OCI-M2 (cell line): Measurements from ENCODE around the gene C1QL1.

Experiments used
- DNase-seq: peaks from one replicate; lab custom pipeline; 2025; ENCODE audit not compliant: unreplicated experiment; lab: John Stamatoyannopoulos, UW

Gene C1QL1

DNA sequence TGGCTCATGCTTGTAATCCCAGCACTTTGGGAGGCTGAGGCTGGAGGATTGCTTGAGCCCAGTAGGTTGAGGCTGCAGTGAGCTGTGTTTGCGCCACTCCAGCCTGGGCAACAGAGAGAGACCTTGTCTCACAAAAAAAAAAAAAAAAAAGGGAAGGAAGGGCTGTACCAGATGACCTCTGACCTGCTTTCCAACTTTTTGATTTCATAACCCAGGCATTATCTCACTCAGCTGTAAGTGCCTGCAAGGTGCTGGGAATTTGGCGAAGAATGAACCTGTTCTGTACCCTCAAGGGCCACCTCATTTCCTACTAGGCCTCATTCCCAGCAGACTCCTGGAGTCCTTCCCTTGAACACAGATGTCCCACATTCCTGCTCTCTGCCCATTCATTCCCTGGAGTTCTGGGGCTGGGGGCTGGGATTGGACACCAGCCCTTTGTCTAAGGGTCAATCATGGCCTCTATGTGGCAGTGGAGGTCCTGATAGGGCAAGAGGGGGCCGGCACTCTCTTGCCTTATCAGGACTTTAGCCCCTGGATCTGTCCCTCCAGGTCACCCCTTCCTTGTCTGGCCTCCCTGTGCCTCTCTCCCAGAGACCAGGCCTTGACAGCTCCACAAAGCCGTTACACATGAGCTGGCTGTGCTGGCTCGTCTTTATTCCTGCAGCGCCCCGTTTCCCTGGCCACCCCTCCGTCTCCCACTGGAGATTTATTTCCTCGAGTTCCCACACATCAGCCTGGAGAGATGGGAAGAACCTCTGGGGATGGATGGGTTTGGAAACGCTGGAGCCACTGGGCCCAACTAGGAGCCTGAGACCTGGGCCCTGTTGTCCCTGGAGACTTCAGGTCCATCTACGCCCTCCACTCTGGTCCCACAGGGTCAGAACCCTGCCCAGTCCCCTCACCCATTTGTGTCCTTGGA lies 52.0 kb downstream of the C1QL1 start:
- DNase-seq, result no peak

DNA sequence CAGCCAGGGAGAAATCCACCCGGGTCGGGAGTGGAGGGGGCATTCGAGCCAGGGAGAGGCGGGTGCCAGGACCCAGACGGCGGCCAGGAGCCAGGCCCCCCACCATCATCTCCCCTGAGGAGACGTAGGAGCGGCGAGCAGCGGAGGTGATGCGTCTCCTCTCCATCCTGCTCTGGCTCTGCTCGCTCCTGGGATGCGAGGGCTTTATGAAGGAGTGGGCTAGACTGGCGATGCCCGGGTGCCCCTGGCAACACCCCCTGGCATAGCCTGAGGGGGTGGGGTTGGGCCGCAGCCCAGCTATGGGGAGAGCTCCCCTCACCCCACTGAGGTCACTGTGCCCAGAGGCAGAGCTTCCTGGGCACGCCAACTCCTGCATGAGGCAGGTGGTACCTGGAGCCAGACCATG lies 52.8 kb downstream of the C1QL1 start, which contains the start of gene GFAP:
GFAP (minus strand) TSS at position 180 of the 406 bp plus-strand sequence; CDS start at position 166, 14 bp downstream.
- DNase-seq, result no peak

DNA sequence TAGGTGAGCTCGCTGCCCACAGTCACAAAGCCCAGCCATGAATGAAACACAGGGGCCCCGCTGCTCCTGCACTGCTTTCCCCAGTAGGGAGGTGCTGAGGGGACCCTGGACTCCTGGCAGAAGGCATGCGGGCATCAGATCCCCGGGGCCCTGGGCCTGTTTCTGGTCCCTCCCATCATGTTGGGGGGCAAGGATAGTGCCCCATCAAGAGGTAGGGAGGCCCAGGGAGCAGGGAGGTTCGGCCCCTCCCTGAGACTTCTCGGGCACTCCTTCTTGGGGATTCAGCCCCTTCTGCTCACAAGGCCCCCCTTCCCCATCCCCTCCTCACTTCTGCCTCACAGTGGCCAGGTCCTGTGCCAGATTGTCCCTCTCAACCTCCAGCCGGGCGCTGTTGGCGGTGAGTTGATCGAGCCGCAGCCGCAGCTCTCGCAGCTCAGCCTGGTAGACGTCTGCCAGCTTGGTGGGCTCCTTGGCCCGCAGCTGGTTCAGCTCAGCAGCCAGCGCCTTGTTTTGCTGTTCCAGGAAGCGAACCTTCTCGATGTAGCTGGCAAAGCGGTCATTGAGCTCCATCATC lies 53.3 kb downstream of the C1QL1 start:
- no peak for DNase-seq

DNA sequence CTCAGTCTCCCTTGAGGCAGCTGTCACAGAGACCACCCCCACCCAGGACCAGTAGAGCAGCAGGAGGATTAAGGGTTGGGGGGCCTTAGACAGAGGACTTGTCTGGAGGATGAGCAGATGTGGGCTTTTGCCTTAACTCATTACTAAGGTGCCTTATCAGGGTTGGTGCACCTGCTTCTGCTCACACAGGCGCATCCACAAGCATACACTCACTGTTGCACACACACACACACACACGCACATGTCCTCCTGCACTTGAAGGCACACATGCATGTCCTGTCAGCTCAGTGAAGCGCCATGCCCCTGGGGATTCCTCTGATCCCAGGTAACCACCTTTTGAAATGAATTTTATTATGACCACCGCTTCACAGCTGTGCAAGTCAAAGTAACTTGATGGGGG lies 54.0 kb downstream of the C1QL1 start:
- DNase-seq, result no peak

DNA sequence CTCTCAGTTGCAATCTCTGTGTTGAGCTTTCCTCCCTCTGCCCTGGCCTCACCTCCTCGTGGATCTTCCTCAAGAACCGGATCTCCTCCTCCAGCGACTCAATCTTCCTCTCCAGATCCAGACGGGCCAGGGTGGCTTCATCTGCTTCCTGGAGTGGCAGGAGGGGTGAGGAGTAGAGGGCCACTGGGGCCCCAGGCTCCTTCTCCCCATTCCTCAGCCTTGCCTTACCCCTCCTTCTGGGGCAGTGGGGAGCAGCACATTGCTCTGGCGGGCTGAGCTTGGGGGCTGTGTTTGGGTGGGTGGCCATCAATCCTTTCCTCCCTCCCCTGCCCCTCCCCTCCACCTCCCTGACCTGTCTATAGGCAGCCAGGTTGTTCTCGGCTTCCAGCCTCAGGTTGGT lies 54.4 kb downstream of the C1QL1 start:
- DNase-seq, result no peak

DNA sequence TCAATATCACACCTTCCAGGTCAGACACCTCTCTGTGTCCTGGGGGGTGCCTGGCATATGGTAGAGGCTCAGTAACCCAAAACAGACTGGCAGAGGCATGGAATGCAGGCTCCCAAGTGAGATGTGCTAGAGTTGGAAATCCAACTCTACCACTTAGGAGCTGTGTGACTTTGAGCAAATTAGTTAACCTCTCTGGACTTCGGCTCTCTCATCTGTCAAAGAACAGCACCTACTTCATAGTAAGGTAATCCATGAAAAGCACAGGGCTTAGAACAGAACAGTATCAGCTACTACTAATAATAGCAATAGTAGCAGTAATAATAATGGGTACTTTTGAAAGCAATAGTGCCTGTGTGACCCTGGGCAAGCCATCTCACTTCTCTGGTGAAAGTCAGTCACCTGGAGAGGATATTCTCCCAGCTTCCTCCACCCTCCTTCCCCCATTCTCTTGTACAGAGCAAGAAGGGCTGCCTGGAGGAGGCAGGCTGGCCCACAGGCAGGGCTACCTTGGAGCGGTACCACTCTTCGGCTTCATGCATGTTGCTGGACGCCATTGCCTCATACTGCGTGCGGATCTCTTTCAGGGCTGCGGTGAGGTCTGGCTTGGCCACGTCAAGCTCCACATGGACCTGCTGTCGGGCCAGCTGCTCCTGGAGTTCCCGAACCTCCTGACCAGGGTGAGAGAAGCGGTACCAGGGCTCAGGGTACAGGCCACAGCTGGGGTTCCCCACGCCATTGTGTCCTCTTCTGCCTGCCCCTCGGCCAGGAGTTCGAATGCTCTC lies 55.1 kb downstream of the C1QL1 start:
- DNase-seq, result no peak

DNA sequence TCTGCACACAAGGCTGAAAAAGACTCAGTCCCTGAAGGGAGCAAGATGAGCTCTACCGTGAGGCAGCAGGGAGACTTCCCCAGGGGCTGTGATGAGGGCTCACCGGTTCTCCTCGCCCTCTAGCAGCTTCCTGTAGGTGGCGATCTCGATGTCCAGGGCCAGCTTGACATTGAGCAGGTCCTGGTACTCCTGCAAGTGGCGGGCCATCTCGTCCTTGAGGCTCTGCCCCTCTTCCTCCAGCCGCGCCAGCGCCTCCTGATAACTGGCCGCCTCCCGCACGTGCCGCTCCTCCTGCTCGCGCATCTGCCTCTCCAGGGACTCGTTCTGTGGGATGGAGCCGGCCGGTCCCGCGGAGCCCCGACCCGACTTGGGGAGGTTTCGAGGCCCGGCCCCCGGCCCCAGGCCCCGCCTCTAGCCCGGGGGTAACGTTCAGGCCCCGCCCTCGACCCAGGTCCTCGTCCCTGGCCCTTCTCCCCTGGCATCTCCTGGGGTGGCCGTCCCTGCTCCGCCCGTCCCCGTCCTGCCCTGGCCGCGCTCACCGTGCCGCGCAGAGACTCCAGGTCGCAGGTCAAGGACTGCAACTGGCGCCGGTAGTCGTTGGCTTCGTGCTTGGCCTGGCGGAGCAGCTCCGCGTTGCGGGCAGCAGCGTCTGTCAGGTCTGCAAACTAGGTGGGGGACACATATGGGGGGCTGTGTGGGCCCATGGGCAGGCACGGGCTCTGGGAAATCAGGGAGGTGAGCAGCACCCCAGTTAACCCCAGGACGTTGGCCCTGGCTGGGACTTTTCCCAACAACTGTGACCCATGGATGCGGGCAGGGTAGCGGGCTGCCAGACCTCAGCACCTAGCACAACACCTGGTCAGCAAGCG lies 56.7 kb downstream of the C1QL1 start:
- DNase-seq, result no peak

DNA sequence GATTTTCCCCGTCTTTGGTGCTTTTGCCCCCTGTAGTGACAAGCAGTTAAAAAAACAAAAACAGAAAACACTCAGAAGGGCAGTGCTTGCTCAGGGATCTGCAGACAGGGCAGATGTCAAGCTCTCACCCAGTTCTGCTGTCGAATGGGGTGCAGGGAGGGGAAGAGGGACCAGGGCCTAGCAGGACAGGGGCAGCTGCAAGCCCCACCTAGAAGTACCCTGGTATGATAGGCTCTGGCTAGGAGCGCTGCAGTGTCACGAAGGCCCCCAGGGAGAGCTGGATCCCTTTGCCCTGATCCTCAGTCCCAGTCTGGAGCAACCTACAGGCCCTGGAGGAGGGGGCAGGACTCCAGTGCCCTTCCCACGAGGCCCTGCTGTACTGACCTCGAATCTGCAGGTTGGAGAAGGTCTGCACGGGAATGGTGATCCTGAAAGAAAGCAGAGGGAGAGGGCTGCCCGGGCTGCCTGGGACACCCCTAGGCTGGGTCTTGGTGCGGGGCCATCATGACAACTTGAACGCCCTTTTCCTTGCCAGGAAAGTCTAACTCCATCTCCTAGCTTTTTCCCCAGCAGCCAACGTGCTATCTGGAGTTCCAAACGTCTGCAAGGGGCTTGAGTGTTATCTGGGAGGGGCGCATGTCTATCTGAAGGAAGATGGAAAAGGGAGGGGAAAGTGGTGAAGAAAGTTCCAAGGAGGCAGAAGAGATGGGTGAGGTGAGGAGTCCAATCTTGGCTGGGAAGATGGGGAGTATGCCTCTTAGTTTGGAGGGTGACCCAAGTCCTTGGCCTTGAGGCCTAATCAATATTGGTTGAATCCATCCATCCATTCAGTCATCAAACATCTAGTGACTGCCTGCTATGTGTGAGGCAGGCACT lies 57.6 kb downstream of the C1QL1 start:
- DNase-seq, result no peak
